Heart left ventricle (tissue), 16 donors: ENCODE measurements around the gene PARN. TPM values are rescaled to one million over a fixed set of nuclear protein-coding genes. Genes with fewer than 3 reads are reported as not detected.

ENCODE experiments used
- ATAC-seq, 4 donors: fragments of 200-7000 bp; cut with Tn5 transposase; one replicate each; pipeline ENCODE4 v1.9.1; 2020 to 2022; ENCODE audit warnings: moderate library complexity in 4 of 4, mild to moderate bottlenecking in 3 of 4, moderate number of reproducible peaks in 1 of 4
- DNase-seq, 5 donors: peaks; one replicate each; pipeline ENCODE4 v3.0.0-alpha.2; 2020
- H3K27ac ChIP-seq, 12 donors: fragments of 200-600 bp; sonication (generic) in 4 of 12; one replicate each; pipeline versions ENCODE4 v1.5.0 to v1.8.0; 2016 to 2022; ENCODE audit warnings: mild to moderate bottlenecking in 2 of 12
- H3K27me3 ChIP-seq, 9 donors: fragments of 200-600 bp; sonication (generic) in 2 of 9; one replicate each; pipeline versions ENCODE4 v1.5.1 to v1.8.0; 2016 to 2022; ENCODE audit warnings: mild to moderate bottlenecking in 3 of 9
- H3K36me3 ChIP-seq, 9 donors: fragments of 200-600 bp; sonication (generic) in 2 of 9; one replicate each; pipeline versions ENCODE4 v1.5.0 to v1.8.0; 2018 to 2022; ENCODE audit warnings: mild to moderate bottlenecking in 2 of 9
- H3K4me1 ChIP-seq, 12 donors: fragments of 200-600 bp; sonication (generic) in 4 of 12; one replicate each; pipeline versions ENCODE4 v1.5.0 to v1.8.0; 2016 to 2022; ENCODE audit warnings: mild to moderate bottlenecking in 3 of 12
- H3K4me3 ChIP-seq, 12 donors: fragments of 200-600 bp; sonication (generic) in 4 of 12; one replicate each; pipeline versions ENCODE4 v1.5.0 to v1.8.0; 2017 to 2022; ENCODE audit warnings: mild to moderate bottlenecking in 9 of 12, moderate library complexity in 4 of 12
- H3K9me3 ChIP-seq, 12 donors: fragments of 200-600 bp; sonication (generic) in 4 of 12; one replicate each; pipeline versions ENCODE4 v1.5.0 to v1.8.0; 2016 to 2022; ENCODE audit warnings: mild to moderate bottlenecking in 1 of 12
- CTCF ChIP-seq, 12 donors: fragments of 200-600 bp; sonication (generic) in 4 of 12; IDR thresholded peaks; one replicate each; pipeline versions ENCODE4 v1.5.0 to v1.8.0; 2018 to 2022; ENCODE audit warnings: antibody characterized with exemption in 12 of 12, mild to moderate bottlenecking in 5 of 12
- POLR2A ChIP-seq, 2 donors: fragments of 450-650 bp; IDR thresholded peaks; one replicate each; pipeline ENCODE4 v1.6.1; 2017; ENCODE audit warnings: antibody characterized with exemption in 2 of 2, mild to moderate bottlenecking in 2 of 2, moderate library complexity in 2 of 2
- WGBS, 4 donors: extraction: QIAGEN DNeasy Blood & Tissue Kit in 2 of 4; methylation state at CpG; one replicate each; pipeline versions ENCODE4 v1.1.5 to v1.1.7; 2013 to 2018; 5-methylcytosine and 5-hydroxymethylcytosine counted together
- intact Hi-C, 10 donors: fragments of 100-400 bp; cut with DNase I; formaldehyde crosslinking; loops; one replicate each; pipeline versions ENCODE4 v1.11.1 to v1.14.2; 2022
- polyA plus RNA-seq, 2 donors: library from polyadenylated mRNA; stranded (reverse); fragments of 200-250 nt; gene quantifications; one replicate each; pipeline ENCODE4 v1.2.3, GENCODE V29; 2013
- total RNA-seq, 9 donors: library from RNA; depleted of rRNA in 2 of 9; stranded (reverse); fragments of >200 nt in 2 of 9; fragmentation: NEBNext Ultra II Directional in 3 of 9; extraction: Animal tissue kit (Norgen Biotek cat#: 25700) in 3 of 9; gene quantifications; one replicate each; pipeline versions ENCODE4 v1.1.0 to v1.2.4, GENCODE V29; 2016 to 2023
- donor health status: ischemic (EF 13 %, LVEDD 7.1; RV severe dilation, severe dysfunction).
- donor health status: healthy with polysubstance abuse.
- donor health status: DM: no; HTN: yes; CAD: no.
- donor health status: DM: no; HTN: no; CAD: no.
- donor health status: ischemic (EF 25% LVEDD 6.9; RV normal size, moderate dysfunction).
- donor health status: ischemic (EF 25% LVEDD 5.7; RV mildly dilated, moderate dysfunction).
- donor health status: healthy.
- donor health status: DM: yes; HTN: yes; CAD: no.
- donor health status: ischemic (EF 35%, LVEDD 5.7; RV mildly dilated, moderate dysfunction).
- donor health status: nonischemic (EF 11% LVEDD 7.7; RV severe dilation, severe dysfunction).
- donor health status: DM: yes; HTN: yes; CAD: no.
- donor health status: PGD.
- donor health status: ischemic (EF 29% LVEDD 5.4; RV normal size, mild dysfunction).
- donor health status: nonischemic (EF 23%, LVEDD 6.1; RV moderate dilation, normal function).

The PARN gene
- total and polyA plus RNA-seq, 11 donors, result 7.7 to 25.9 (median 19.8) TPM

DNA sequence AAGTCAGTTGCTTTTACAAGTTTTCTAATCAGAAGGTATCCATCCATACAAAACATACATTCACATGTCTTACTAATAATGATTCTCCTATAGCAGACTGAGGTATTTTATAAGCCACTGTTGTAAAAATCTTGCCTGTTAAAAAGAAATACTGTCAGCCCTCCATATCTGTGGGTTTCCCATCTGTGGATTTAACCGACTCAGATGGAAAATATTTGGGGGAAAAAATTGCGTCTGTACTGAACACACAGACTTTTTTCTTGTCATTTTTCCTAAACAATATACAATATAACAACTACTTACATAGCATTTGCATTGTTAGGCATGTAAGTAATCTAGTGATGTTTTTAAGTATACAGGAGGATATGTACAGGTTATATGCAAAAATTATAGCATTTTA lies 90.4 kb downstream of the PARN start:
- Histone ChIP-seq H3K4me1 (no peaks in the 10 kb centered on the region), H3K36me3 (peaks cover 0 to 34% (median 10%) of the 10 kb centered on the region in 9 donors), H3K27ac (no peak overlapping the region), H3K27me3 (no peaks in the 10 kb centered on the region), H3K9me3 (peaks cover 0 to 10% (median 3%) of the 10 kb centered on the region in 12 donors), H3K4me3 (no peak overlapping the region)
- WGBS, 4 donors, result 91 to 96% (median 93%) methylated on average over 2 of the region's 2 CpGs
- ATAC-seq (no peak), DNase-seq (no peak)
- TF ChIP-seq CTCF (IDR thresholded peaks at IDR 0.05) (no peak), POLR2A (IDR thresholded peaks at IDR 0.05) (no peak)
- intact Hi-C loops, result no loop called here

DNA sequence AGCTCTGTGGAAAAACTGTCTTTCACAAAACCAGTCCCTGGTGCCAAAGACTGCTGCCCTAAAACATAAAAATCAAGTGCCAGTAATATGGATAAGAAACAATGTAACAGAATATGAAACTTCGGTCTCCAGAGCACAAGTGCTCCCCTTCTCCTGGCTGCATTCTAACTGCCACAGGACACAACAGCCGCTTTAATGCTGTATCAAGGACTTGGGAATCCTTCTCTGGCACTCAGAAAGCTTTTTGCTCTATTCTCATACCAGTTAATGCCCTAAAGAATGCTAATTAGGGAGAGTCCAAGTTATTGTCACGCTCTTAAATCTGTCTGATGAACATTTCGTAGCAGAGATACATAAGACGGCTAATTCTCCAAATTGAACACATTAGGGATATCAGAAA lies 90.9 kb downstream of the PARN start:
- Histone ChIP-seq H3K27ac (no peak overlapping the region), H3K27me3 (no peaks in the 10 kb centered on the region), H3K4me3 (no peak overlapping the region), H3K9me3 (peaks cover 0 to 10% (median 3%) of the 10 kb centered on the region in 12 donors), H3K36me3 (peaks cover 0 to 29% (median 7%) of the 10 kb centered on the region in 9 donors), H3K4me1 (no peaks in the 10 kb centered on the region)
- no peak for ATAC-seq
- no peak for DNase-seq
- no peak for TF ChIP-seq POLR2A (IDR thresholded peaks at IDR 0.05)
- no peak for TF ChIP-seq CTCF (IDR thresholded peaks at IDR 0.05)
- WGBS, 4 donors, result 92 to 98% (median 95%) methylated on average over 5 of the region's 5 CpGs
- intact Hi-C loops, result no loop called here

GRCh38 chr16:14538604-14539003 lies 91.5 kb downstream of the PARN start:
- WGBS, 4 donors, result 96 to 98% (median 98%) methylated on average over 7 of the region's 7 CpGs
- no peaks in the 10 kb centered on the region for H3K4me1 ChIP-seq
- intact Hi-C loops, result no loop called here

GRCh38 chr16:14531613-14532012 lies 98.4 kb downstream of the PARN start:
- no peak for ATAC-seq
- H3K9me3 ChIP-seq, result no peaks in the 10 kb centered on the region
- peaks cover 0 to 9% (median 0%) of the 10 kb centered on the region in 9 donors for H3K36me3 ChIP-seq
- H3K4me3 ChIP-seq, result no peak overlapping the region
- 96 to 97% (median 96%) methylated on average over 5 of the region's 5 CpGs for WGBS, 4 donors
- TF ChIP-seq CTCF (IDR thresholded peaks at IDR 0.05), result no peak
- TF ChIP-seq POLR2A (IDR thresholded peaks at IDR 0.05), result no peak
- H3K27me3 ChIP-seq, result no peaks in the 10 kb centered on the region
- intact Hi-C loops, result loop anchor here in 1 of 10 donors (5.0 kb wide), 1 partner anchor 234 kb away; no protein-coding TSS in a partner anchor
- H3K4me1 ChIP-seq, result peaks cover 0 to 26% (median 7%) of the 10 kb centered on the region in 12 donors
- DNase-seq, result no peak
- H3K27ac ChIP-seq, result no peak overlapping the region

More at GRCh38 chr16:14538604-14539003, 91.5 kb downstream of the PARN start:
- peaks cover 0 to 24% (median 4%) of the 10 kb centered on the region in 9 donors for H3K36me3 ChIP-seq
- no peak overlapping the region for H3K4me3 ChIP-seq
- H3K27me3 ChIP-seq, result no peaks in the 10 kb centered on the region
- no peak overlapping the region for H3K27ac ChIP-seq
- H3K9me3 ChIP-seq, result peaks cover 0 to 10% (median 3%) of the 10 kb centered on the region in 12 donors
- DNase-seq (no peak), ATAC-seq (no peak)
- TF ChIP-seq CTCF (IDR thresholded peaks at IDR 0.05), result no peak
- no peak for TF ChIP-seq POLR2A (IDR thresholded peaks at IDR 0.05)
